HepG2 (cell line): ENCODE measurements around the gene ABTB2. TPM values are rescaled to one million over a fixed set of nuclear protein-coding genes. Genes with fewer than 3 reads are reported as not detected.
A peak's percentile ranks its signal among the peaks of the same experiment; 100 is the strongest.

Source experiments
- ARID3A ChIP-seq: IDR thresholded peaks from 2 replicates; pipeline ENCODE4 v1.6.1; 2012; ENCODE audit warnings: low read depth, low read length, improper control_type of control experiment
- CBX1 ChIP-seq: IDR thresholded peaks from one replicate; pipeline ENCODE4 v1.6.1; 2016; ENCODE audit warnings: antibody characterized with exemption, low read depth
- CREB1 ChIP-seq, 2 experiments: fragments of 450-650 bp in 1 of 2; IDR thresholded peaks; 2 replicates each; pipeline ENCODE4 v1.6.1; 2016 to 2017; ENCODE audit warnings: control low read depth in 1 of 2, mild to moderate bottlenecking in 1 of 2, missing compliant biosample characterization in 1 of 2, missing genetic modification characterization in 1 of 2
- DPF2 ChIP-seq: sonication (generic); formaldehyde crosslinking; IDR thresholded peaks from 2 replicates; pipeline ENCODE4 v1.4.0; 2020; ENCODE audit warnings: mild to moderate bottlenecking, low read depth, missing genetic modification reagents, borderline replicate concordance
- GATAD2A ChIP-seq: IDR thresholded peaks from 2 replicates; pipeline ENCODE4 v1.6.1; 2016
- MED8 ChIP-seq: sonication (generic); formaldehyde crosslinking; IDR thresholded peaks from 2 replicates; pipeline ENCODE4 v1.8.1; 2023; ENCODE audit warnings: mild to moderate bottlenecking, missing genetic modification reagents; ENCODE audit not compliant: insufficient replicate concordance
- MZF1 ChIP-seq: sonication (generic); formaldehyde crosslinking; IDR thresholded peaks from 2 replicates; pipeline ENCODE4 v1.8.1; 2023; ENCODE audit warnings: mild to moderate bottlenecking, missing genetic modification reagents, borderline replicate concordance
- NRL ChIP-seq: sonication (generic); formaldehyde crosslinking; IDR thresholded peaks from 2 replicates; pipeline ENCODE4 v1.5.0; 2020; ENCODE audit warnings: missing genetic modification reagents, mild to moderate bottlenecking, moderate library complexity, borderline replicate concordance
- PPARG ChIP-seq: conservative IDR thresholded peaks from 2 replicates; pipeline ENCODE4 v1.6.1; 2016; ENCODE audit warnings: missing biosample characterization, missing genetic modification reagents
- PTBP1 ChIP-seq: fragments of 200-400 bp; formaldehyde crosslinking; IDR thresholded peaks from 2 replicates; pipeline ENCODE4 v1.6.1; 2018; ENCODE audit warnings: low read length, low read depth; ENCODE audit not compliant: poor library complexity, severe bottlenecking
- SETDB1 ChIP-seq: sonication (generic); formaldehyde crosslinking; IDR thresholded peaks from 2 replicates; pipeline ENCODE4 v1.5.1; 2020; ENCODE audit warnings: missing genetic modification reagents, mild to moderate bottlenecking, borderline replicate concordance
- SSRP1 ChIP-seq: IDR thresholded peaks from 2 replicates; pipeline ENCODE4 v1.6.1; 2016; ENCODE audit warnings: control low read depth
- TBP ChIP-seq: sonication (generic); formaldehyde crosslinking; IDR thresholded peaks from 2 replicates; pipeline ENCODE4 v1.5.0; 2020; ENCODE audit warnings: missing genetic modification reagents
- TFDP2 ChIP-seq: sonication (generic); formaldehyde crosslinking; IDR thresholded peaks from 2 replicates; pipeline ENCODE4 v1.4.0; 2020; ENCODE audit warnings: missing genetic modification reagents
- YY1 ChIP-seq: IDR thresholded peaks from 2 replicates; pipeline ENCODE4 v1.6.1; 2011; ENCODE audit warnings: low read length, low read depth, moderate library complexity, mild to moderate bottlenecking; ENCODE audit not compliant: insufficient read depth, insufficient replicate concordance
- ZNF10 ChIP-seq: sonication (generic); formaldehyde crosslinking; IDR thresholded peaks from 2 replicates; pipeline ENCODE4 v1.4.0; 2020; ENCODE audit warnings: mild to moderate bottlenecking, low read depth, missing genetic modification reagents, borderline replicate concordance
- ZNF136 ChIP-seq: sonication (generic); formaldehyde crosslinking; IDR thresholded peaks from 2 replicates; pipeline ENCODE4 v1.8.1; 2022; ENCODE audit warnings: low read depth, mild to moderate bottlenecking, moderate library complexity, missing genetic modification reagents
- ZNF326 ChIP-seq: sonication (generic); formaldehyde crosslinking; IDR thresholded peaks from 2 replicates; pipeline ENCODE4 v1.4.0; 2020; ENCODE audit warnings: missing genetic modification reagents, borderline replicate concordance
- ZNF331 ChIP-seq: sonication (generic); formaldehyde crosslinking; IDR thresholded peaks from 2 replicates; pipeline ENCODE4 v1.4.0; 2020; ENCODE audit warnings: missing genetic modification reagents
- ZNF570 ChIP-seq: sonication (generic); formaldehyde crosslinking; IDR thresholded peaks from 2 replicates; pipeline ENCODE4 v1.4.0; 2020; ENCODE audit warnings: mild to moderate bottlenecking, missing genetic modification reagents, borderline replicate concordance
- ZNF724P ChIP-seq: sonication (generic); formaldehyde crosslinking; IDR thresholded peaks from 2 replicates; pipeline ENCODE4 v1.8.0; 2022; ENCODE audit warnings: missing genetic modification reagents, borderline replicate concordance
- ZNF737 ChIP-seq: sonication (generic); formaldehyde crosslinking; IDR thresholded peaks from 2 replicates; pipeline ENCODE4 v1.5.0; 2020; ENCODE audit warnings: missing genetic modification reagents, mild to moderate bottlenecking, borderline replicate concordance
- ZNF749 ChIP-seq: sonication (generic); formaldehyde crosslinking; IDR thresholded peaks from 2 replicates; pipeline ENCODE4 v1.8.0; 2022; ENCODE audit warnings: mild to moderate bottlenecking, missing genetic modification reagents, moderate library complexity, borderline replicate concordance
- ZNF772 ChIP-seq: sonication (generic); formaldehyde crosslinking; IDR thresholded peaks from 2 replicates; pipeline ENCODE4 v1.5.0; 2020; ENCODE audit warnings: mild to moderate bottlenecking, missing genetic modification reagents
- ZNF816 ChIP-seq: sonication (generic); formaldehyde crosslinking; IDR thresholded peaks from 2 replicates; pipeline ENCODE4 v1.8.0; 2022; ENCODE audit warnings: missing genetic modification reagents, mild to moderate bottlenecking, borderline replicate concordance
- polyA plus RNA-seq, 8 experiments: library from polyadenylated mRNA; depleted of rRNA in 3 of 8; stranded (reverse) in 7 of 8; unstranded in 1 of 8; fragments of >200 nt; fragmentation: Illumina TruSeq in 4 of 8; extraction: Trizol in 4 of 8; gene quantifications; 2 replicates each; pipeline versions ENCODE4 v1.2.1 to v1.2.3, GENCODE V29; 2011 to 2016; ENCODE audit warnings: low read depth in 4 of 8, missing spikeins in 1 of 8, mixed read lengths in 1 of 8; ENCODE audit not compliant: insufficient read depth in 1 of 8
- total RNA-seq, 5 experiments: library from RNA; depleted of rRNA; stranded (reverse); fragments of >200 nt; fragmentation: Illumina TruSeq; extraction: Trizol; gene quantifications; 2 replicates each; pipeline ENCODE4 v1.2.3, GENCODE V29; 2016; ENCODE audit warnings: low read depth in 1 of 5

The ABTB2 gene
- total and polyA plus RNA-seq, 2 of the 13 experiments (the other 11 are each of a cell fraction or from before 2014, with no cell fraction given) = 5.1 to 15.4 TPM

GRCh38 chr11:34344768-34345539 lies 12.9 kb downstream of the ABTB2 start (continued):
- peak; percentile 91 for TF ChIP-seq ZNF816 (CRISPR knock-in tag)
- TF ChIP-seq ARID3A = peak; percentile 94
- TF ChIP-seq DPF2 (CRISPR knock-in tag) = peak; percentile 84
- TF ChIP-seq ZNF326 (CRISPR knock-in tag) = no peak
- 0 out of 2 replicates have a peak, but pooled peaks have one; percentile 27 for TF ChIP-seq ZNF749
- peak; percentile 98 for TF ChIP-seq GATAD2A
- TF ChIP-seq ZNF772 = no peak; the same call in 1 of the 2 replicates
- TF ChIP-seq MED8 (CRISPR knock-in tag) = no peak
- no peak for TF ChIP-seq CREB1 (IDR thresholded peaks at IDR 0.05)
- peak; percentile 74 for TF ChIP-seq CREB1 (CRISPR knock-in tag; IDR thresholded peaks at IDR 0.05)
- no peak for TF ChIP-seq ZNF724P (CRISPR knock-in tag)
- TF ChIP-seq ZNF10 (CRISPR knock-in tag) = no peak
- no peak for TF ChIP-seq SETDB1 (CRISPR knock-in tag)
- no peak for TF ChIP-seq NRL (CRISPR knock-in tag)
- no peak for TF ChIP-seq ZNF737 (CRISPR knock-in tag)
- TF ChIP-seq TFDP2 (CRISPR knock-in tag) = no peak
- TF ChIP-seq YY1 = peak; percentile 11
- no peak for TF ChIP-seq PTBP1
- TF ChIP-seq ZNF331 (CRISPR knock-in tag) = peak; percentile 90
- TF ChIP-seq PPARG (CRISPR knock-in tag) = peak; percentile 98
- TF ChIP-seq ZNF136 (CRISPR knock-in tag) = no peak
- no peak for TF ChIP-seq CBX1
- no peak for TF ChIP-seq TBP
- TF ChIP-seq MZF1 = no peak
- no peak for TF ChIP-seq ZNF570 (CRISPR knock-in tag)
- TF ChIP-seq SSRP1 (CRISPR knock-in tag) = 0 out of 2 replicates have a peak, but pooled peaks have one; percentile 28
